GM18868 (cell line): Measurements from ENCODE around the gene TESK1.
"Not testable (repeated sequence)": the region's sequence is repeated elsewhere in the genome, so short reads cannot be mapped to it uniquely, and the experiment has no call there.

ENCODE experiments used
- ATAC-seq: cut with Tn5 transposase; IDR thresholded peaks from one replicate; pipeline ENCODE4 v1.9.1; 2021; ENCODE audit warnings: mild to moderate bottlenecking, moderate library complexity; ENCODE audit not compliant: unreplicated experiment

Gene TESK1

GRCh38 chr9:35579130-35579529 is 25.9 kb upstream of the TESK1 start:
- ATAC-seq, result no peak

DNA sequence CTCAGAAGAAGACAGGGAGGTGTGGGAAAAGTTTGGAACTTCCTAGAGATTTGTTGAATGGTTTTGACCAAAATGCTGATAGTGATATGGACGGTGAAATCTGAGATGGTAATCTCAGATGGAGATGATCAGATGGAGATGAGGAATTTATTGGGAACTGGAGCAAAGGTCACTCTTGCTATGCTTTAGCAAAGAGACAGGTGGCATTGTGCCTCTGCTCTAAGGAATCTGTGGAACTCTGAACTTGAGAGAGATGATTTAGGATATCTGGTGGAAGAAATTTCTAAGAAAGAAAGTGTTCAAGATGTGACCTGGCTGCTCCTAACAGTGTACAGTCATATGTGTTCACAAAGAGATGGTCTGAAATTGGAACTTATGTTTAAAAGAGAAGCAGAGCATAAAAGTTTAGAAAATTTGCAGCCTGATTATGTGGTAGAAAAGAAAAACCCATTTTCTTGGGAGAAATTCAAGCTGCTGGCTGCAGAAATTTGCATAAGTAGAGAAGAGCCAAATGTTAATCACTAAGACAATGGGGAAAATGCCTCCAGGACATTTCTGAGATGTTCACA is 25.3 kb upstream of the TESK1 start:
- ATAC-seq, result not testable (repeated sequence)

- not testable (repeated sequence) for ATAC-seq
Observed at GRCh38 chr9:35583521-35583920, 21.5 kb upstream of the TESK1 start.

DNA sequence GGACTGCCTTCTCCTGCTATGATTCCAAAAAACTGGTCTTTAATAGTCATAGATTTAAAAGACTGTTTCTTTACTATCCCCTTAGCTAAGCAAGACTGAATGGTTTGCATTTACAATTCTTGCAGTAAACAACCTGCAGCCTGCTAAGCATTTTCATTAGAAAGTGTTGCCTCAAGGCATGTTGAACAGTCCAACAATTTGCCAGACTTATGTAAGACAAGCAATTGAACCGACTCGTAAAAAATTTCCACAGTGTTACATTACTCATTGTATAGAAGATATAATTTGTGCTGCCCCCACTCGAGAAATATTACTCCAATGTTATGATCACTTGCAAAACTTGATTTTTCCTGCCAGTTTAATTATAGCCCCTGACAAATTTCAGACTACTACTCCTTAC is 20.4 kb upstream of the TESK1 start:
- ATAC-seq, result not testable (repeated sequence)

- ATAC-seq, result not testable (repeated sequence)
Observed at GRCh38 chr9:35588506-35588905, 16.6 kb upstream of the TESK1 start.

- no peak for ATAC-seq
Observed at GRCh38 chr9:35593581-35593980, 11.5 kb upstream of the TESK1 start.

DNA sequence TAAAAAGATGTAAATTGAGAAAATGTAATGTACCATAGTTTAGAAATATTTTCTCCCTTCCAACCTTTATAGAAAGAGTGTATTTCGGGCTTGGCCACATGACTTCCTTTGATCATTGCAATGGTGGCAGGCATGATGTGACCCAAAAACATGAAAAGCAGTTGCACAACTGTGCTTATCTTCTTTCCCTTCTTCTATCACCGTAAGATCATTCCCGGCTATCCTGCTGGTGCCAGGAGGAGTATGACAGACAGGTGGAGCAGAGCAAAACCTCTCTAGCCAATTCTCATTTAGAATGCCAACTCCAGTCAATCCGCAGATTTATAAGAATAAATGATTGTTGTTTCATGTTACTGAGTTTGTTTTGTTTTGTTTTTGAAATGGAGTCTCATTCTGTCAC is 10.6 kb upstream of the TESK1 start:
- no peak for ATAC-seq

DNA sequence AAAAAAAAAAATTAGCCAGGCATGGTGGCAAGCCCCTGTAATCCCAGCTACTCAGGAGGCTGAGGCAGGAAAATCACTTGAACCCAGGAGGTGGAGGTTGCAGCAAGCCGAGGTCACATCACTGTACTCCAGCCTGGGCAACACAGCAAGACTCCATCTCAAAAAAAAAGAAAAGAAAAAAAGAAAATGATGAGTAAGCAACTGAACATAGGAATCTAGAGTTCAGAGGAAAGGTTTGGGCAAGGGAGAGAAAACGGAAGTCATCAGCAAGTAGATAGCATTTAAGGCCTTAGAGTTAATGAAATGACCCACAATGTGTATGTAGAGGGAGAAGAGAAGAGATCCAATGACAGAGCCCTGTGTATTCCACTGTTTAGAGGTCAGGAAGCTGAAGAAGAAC is 8.2 kb upstream of the TESK1 start:
- ATAC-seq, result not testable (repeated sequence)

DNA sequence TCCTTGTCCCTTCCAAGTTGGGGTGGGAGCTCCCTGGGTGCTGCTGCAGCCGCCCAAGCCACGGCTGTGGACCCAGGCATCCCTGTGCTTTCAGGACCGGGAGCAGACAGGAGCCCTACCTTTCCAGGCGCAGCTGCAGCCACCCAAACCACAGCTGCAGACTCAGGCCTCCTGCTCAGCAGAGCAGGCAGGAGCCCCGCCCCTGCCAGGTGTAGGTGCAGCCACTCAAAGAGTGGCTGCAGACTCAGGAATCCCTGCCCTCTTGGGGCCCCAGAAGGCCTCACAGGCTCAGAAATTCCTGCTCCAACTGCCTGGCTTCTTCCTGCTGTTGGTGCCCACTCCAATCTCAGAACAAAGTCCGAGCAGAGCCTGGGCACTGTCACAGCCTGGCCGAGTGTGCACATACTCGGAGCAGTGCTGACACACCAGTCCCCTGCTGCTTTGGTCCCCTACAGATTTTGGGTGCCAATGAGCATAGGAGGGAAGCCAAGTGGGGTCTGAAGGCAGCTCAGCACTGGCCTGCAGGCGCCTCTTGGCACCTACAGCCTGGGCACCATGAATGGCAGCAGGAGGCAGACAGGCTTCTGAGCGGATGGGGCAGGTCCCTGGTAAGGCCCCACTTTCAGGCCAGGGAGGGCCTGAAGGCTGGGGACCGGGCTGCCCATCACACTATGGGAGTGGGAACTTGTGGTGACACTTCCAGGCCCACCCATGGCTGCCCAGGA is 6.0 kb upstream of the TESK1 start:
- ATAC-seq, result no peak

- no peak for ATAC-seq
Observed at GRCh38 chr9:35599763-35600604, 5.1 kb upstream of the TESK1 start.

DNA sequence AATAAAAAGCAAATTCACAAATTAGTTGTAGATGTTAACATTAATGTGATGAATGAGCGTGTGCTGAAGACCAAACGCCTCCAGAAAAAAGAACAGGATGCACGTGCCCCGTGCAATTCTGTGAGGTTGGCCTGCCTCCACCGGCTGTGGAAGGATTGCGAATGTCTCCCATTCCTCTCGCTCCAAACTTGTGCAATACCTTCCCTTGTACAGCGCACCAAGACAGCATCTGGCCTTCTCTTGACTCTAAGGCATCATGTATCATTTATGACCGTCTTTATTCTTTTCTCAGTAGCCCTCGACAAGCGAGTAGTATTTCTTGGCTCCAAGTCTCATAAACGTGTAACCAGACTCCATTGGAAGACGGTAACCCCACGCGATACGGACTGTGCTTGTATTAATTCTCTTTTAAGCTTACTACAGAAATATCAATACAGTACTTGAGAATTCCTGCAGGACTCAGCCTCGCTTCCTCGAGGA is 1.5 kb upstream of the TESK1 start:
- no peak for ATAC-seq

DNA sequence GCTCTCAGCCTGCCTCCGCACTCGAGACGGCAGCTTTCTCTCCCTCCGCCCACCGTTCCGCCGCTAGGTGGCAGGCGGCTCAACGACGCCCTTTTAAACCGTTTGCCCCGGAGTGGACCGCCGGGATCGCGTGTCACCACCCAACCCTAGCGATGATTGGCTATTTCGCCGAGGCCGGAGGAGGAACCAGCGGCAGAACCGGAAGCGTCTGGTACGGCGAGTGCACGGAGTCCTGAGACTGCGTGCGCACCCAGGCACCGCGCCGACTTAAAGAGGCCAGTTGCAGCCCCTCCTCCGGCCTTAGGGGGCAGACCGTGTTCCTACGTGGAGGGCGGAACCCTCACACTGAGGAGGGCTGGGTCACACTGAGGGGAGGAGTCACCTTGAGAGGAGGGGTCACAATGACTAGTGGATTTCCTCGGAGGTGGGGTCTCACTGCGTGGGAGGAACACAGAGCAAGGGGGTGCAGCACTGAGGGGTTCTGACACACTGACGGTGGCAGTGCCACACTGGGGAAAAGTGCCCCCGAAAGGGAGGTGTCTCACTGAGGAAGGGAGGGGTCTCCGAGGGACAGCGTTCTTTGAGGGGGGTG is 980 bp upstream of the TESK1 start:
- ATAC-seq, result peak; percentile 85

DNA sequence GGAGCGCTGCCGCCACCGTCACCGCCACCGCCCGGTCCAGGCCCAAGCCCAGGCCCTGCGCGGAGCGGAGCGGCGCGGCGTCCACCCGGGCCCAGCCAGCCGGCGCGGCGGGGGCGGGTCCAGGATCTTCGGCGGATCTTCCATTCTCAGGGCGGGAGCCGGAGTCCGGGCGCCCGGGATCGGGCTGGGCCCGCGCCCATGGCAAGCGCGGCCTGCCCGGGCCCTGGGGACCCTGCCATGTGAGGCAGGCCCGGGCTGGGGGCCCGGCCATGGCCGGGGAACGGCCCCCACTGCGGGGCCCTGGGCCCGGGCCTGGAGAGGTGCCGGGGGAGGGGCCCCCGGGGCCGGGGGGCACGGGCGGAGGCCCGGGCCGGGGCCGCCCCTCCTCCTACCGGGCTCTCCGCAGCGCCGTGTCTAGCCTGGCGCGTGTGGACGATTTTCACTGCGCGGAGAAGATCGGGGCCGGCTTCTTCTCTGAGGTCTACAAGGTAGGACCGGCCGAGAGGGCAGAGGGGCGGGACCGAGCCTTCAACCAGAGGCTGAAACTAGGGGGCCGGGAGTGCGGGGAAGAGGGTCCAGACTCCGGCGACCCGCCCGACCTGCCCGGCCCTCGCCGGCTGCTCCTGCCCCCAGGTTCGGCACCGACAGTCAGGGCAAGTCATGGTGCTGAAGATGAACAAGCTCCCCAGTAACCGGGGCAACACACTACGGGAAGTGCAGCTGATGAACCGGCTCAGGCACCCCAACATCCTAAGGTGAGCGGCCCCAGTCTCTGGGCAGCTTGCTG is 482 bp downstream of the TESK1 start:
- peak; percentile 12 for ATAC-seq

DNA sequence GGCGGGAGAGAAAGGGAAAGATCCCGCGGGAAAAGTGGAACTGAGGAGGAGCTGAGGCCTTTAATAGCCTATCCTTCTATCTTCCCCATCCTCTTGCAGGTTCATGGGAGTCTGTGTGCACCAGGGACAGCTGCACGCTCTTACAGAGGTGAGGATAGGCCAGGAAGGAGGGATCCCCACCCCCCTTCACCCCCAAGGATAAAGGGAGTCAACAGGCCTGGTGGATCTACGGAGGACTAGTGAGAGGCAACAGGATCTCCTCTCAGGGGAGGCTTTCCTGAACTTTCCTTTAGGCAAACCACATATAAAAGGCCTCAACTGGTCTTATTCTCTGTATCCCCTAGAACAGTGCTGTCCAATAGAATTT is 1.1 kb downstream of the TESK1 start:
- no peak for ATAC-seq

DNA sequence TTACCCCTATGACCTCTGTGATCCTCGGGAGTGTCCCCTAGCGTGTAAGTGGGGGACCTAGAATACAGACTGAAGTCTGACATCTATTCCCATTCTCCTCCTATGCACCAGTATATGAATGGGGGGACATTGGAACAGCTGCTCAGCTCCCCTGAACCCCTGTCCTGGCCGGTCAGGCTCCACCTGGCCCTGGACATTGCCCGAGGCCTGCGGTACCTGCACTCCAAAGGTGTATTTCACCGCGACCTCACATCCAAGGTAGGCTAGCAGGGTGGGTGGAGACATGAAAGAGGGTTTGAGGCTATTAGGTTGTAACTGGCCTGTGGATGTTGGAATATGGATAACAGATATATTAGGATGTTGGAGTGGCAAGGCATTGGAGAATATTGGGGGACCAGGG is 1.7 kb downstream of the TESK1 start:
- ATAC-seq, result no peak

- no peak for ATAC-seq
Observed at GRCh38 chr9:35608221-35608620, 3.2 kb downstream of the TESK1 start.

DNA sequence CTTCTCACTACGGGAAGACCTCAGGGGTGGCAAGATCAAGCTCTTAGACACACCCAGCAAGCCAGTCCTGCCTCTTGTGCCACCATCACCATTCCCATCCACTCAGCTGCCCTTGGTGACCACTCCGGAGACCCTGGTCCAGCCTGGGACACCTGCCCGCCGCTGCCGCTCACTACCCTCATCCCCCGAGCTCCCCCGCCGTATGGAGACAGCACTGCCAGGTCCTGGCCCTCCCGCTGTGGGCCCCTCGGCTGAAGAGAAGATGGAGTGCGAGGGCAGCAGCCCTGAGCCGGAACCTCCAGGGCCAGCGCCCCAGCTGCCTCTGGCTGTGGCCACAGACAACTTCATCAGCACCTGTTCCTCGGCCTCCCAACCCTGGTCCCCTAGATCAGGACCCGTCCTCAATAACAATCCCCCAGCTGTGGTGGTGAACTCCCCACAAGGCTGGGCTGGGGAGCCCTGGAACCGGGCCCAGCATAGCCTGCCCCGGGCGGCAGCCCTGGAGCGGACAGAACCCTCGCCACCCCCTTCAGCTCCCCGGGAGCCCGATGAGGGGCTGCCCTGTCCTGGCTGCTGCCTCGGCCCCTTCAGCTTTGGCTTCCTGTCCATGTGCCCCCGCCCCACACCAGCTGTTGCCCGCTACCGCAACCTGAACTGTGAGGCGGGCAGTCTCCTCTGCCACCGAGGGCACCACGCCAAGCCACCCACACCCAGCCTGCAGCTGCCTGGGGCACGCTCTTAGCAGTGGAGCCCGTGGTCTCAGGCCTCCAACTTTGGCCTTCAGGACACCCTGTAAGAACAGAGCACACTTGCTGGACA is 4.1 kb downstream of the TESK1 start:
- no peak for ATAC-seq

DNA sequence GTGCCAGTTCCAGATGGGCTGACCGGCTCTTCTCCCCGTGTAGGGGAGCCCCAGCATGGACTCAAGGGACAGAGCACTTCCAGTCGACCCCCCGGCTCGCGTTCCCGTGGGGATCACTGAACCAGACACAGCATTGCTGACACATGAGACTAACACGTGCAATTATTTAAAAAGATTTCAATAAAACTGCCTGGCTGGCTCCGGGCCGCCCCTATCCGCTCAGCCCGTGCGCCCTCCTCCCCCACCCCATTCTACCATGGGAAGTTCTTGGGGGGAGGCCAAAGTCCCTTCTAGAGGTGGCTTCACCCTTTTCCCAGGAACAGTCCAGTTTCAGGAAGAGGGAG is 4.7 kb downstream of the TESK1 start:
- no peak for ATAC-seq

DNA sequence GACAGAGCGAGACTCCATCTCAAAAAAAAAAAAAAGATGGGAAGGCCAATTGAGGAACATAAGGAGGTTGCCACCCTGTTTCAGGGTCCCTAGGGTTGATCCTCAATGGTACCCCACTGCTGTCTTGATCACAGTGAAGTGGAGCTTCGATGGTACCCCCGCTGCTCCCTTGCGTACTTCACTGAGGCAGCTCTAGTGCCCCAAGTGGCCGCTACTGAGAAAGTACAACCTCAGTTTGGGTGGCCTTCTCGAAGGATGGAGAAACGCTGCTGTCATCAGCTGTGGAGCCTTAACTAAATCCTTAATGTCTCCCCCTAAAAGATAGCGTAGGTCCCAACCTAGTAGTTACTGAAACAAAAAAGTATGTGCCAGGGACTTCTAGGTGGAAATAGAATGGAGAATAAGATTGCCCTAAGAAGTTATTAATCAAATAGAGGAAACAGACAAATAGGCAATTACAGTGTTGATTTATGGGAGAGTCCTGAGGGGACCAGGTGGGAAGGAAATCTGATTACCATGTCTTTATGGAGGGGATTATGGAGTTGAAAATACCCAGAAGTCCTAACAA is 6.3 kb downstream of the TESK1 start:
- ATAC-seq, result peak; percentile 59

DNA sequence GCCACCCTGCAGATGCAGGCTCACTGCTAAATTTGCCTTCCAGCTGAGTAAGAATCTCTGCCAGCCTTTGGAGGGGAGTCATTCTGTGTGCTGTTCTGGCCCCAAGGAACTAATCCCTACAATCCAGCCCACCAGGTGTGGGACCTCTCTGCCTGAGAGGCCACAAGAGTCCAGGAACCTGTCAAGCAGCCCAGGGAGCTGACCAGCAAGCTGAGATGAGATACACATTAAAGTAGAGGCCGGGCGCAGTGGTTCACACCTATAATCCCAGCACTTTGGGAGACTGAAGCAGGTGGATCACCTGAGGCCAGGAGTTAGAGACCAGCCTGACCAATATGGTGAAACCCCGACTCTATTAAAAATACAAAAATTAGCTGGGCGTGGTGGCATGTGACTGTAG is 7.0 kb downstream of the TESK1 start:
- ATAC-seq, result not testable (repeated sequence)
